GM23248 (cell line): ENCODE data around the gene ACTN4.

Source experiments
- EZH2 ChIP-seq: fragments of 200-600 bp; sonication (generic); IDR thresholded peaks from 2 replicates; pipeline ENCODE4 v1.6.1; 2018; ENCODE audit warnings: antibody characterized with exemption, mild to moderate bottlenecking; ENCODE audit not compliant: insufficient read depth, poor library complexity, severe bottlenecking
- EZH2phosphoT487 ChIP-seq: fragments of 200-600 bp; sonication (generic); IDR thresholded peaks from 2 replicates; pipeline ENCODE4 v1.6.1; 2018; ENCODE audit warnings: antibody characterized with exemption, moderate library complexity, mild to moderate bottlenecking, low read depth; ENCODE audit not compliant: insufficient read depth

DNA sequence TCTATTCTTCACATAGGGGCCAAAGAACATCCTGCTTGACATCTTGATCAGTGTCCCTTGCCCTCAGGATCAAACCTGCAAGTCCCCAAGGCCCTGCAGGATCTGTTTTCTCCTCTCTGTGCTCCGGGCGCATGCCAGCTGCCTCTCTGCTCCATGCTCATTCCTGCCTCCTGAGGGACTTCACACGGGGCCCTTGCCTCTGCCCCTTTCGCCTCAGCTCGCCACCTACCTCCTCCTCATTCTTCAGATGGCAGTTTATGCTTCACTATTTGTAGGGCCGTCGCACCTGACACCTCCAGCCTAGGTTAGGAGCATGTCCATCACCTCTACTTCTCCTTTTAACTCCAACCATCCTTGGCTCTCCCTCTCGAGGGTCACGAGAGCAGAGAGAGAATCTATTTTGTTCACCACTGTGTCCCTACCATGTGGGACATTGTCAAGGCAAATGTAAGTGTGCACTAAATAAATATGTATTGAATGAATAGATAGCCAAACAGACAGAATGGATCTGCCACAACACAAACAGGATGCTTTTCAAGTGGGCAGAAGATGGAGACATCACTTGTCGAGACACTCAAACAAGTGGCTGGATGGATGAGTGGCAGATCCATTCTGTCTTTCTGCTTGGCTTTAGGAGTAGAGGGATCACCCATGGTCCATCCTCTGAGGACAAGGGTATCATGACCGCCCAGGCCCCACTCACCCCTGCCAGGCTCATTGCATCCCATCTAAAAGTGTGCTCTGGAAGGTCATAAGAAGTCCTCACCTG lies 29.6 kb downstream of the ACTN4 start:
- TF ChIP-seq EZH2 = no peak
- no peak for TF ChIP-seq EZH2phosphoT487
